Activated T-cell treated with anti-CD3 and anti-CD28 coated beads for 1 hour (primary cell): Measurements from ENCODE around the gene PATL2.
"Not testable (repeated sequence)": the region's sequence is repeated elsewhere in the genome, so short reads cannot be mapped to it uniquely, and the experiment has no call there.

Experiments used
- DNase-seq: peaks from one replicate; pipeline ENCODE4 v3.0.0-alpha.2; 2020; ENCODE audit warnings: low read depth

The PATL2 gene

DNA sequence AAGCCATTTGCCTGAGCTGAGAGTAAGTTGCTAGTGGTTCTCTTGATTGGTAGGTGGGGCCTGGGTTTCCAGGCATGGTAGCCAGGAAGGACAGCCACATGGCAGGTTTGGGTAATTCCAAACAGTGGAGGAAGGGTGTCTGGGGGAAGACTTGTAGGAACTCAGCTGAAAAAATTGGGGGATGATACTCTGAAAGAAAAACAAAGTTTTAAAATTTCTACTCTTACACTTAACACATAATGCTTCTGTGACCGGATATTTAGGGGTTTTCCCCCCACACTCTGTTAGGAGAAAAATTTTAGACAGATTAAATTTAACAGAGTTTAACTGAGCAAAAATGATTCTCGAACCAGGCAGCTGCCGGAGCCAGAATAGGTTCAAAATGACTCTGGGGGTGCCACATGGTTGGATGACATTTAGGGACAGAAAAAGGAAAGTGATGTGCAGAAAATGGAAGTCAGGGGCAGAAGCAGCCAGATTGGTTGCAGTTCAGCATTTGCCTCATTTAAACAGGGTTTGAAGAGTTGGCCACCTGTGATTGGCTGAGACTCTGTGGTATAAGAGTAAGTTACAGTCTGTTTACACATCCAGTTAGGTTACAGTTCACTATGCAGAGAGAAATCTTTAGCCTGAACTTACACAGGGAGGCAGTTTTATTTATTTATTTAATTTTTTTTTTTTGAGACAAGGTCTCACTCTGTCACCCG is 8.3 kb upstream of the PATL2 start:
- DNase-seq: no peak

DNA sequence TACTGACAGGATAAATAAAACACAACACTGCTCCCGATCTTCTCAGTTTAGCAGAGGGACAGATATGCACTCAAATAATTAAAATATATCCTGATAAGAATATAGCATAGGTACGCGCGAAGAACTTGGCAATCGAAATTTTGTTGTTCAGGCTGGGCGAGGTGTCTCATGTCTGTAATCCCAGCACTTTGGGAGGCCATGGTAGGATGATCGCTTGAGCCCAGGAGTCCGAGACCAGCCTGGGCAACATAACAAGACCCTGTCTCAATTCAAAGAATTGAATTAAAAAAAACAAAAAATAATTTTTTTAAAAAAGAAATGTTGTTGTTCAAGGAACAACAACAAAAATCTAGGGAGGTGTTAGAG is 7.8 kb upstream of the PATL2 start:
- no peak for DNase-seq

DNA sequence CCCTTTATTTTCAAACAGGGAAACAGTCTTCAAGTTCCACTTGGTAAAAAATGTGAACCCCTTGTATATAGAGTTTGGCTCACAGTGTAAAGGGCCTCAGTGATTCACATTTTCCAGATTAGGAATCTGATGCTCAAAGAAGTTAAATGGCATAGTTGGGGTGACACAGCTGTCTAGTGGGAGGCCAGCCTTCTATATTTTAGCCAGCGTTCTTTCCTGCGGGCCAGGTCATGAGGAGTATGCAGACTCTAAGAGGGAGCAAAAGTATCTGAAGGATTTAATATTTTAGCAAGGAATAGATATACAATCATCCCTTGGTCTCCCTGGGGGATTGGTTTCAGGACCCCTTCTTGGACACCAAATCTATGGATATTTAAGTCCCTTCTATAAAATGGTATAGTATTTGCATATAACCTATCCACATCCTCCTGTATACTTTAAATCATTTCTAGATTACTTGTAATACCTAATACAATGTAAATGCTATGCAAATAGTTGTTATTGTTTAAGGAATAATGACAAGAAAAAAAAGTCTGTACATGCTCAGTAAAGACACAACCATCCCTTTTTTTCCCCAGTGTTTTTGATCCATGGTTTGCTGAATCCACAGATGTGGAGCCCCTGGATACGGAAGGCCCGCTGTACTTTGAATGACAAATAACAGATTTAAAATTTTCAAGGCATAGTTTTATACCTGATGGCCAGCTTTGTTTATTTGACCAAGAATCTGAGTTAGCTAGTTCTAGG is 7.2 kb upstream of the PATL2 start:
- DNase-seq: no peak

GRCh38 chr15:44716983-44717602 is 6.0 kb upstream of the PATL2 start:
- no peak for DNase-seq

DNA sequence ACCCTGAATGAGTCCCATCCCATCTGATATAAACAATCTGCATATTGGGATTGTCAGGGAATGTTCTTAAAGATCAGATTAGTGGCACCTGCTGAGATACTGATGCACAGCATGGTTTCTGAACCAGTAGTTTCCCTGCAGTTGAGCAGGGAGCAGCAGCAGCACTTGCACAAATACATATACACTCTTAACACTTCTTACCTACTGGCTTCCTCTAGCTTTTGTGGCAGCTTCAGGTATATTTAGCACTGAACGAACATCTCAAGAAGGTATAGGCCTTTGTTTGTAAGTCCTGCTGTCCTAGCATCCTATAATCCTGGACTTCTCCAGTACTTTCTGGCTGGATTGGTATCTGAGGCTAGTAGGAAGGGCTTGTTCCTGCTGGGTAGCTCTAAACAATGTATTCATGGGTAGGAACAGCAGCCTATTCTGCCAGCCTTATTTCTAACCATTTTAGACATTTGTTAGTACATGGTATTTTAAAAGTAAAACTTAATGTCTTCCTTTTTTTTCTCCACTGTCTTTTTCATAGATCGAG is 4.7 kb upstream of the PATL2 start:
- no peak for DNase-seq

GRCh38 chr15:44715142-44715796 is 4.1 kb upstream of the PATL2 start:
- no peak for DNase-seq

DNA sequence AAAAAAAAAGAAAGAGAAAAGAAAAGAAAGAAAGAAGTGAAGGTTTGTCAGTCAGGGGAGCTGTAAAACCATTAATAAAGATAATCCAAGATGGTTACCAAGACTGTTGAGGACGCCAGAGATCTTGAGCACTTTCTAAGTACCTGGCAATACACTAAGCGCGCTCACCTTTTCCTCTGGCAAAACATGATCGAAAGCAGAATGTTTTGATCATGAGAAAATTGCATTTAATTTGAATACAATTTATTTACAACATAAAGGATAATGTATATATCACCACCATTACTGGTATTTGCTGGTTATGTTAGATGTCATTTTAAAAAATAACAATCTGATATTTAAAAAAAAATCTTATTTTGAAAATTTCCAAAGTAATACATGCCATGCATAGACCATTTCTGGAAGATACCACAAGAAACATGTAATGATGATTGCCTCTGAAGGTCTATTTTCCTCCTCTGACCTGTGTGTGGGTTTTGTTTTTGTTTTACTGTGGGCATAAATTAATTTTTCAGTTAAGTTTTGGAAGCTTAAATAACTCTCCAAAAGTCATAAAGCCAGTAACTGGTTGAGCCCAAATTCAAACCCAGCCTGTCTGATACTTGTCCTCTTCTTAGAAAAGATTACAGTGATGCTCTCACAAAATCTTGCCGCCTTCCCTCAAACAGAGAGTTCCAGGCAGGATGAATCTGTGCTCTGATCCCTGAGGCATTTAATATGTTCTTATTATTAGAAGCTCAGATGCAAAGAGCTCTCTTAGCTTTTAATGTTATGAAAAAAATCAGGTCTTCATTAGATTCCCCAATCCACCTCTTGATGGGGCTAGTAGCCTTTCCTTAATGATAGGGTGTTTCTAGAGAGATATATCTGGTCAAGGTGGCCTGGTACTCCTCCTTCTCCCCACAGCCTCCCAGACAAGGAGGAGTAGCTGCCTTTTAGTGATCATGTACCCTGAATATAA is 2.2 kb upstream of the PATL2 start:
- DNase-seq: no peak

- peak; percentile 41 for DNase-seq
Measured at GRCh38 chr15:44712346-44713005, 1.4 kb upstream of the PATL2 start.

GRCh38 chr15:44711743-44712345 is 721 bp upstream of the PATL2 start:
- peak; percentile 50 for DNase-seq

DNA sequence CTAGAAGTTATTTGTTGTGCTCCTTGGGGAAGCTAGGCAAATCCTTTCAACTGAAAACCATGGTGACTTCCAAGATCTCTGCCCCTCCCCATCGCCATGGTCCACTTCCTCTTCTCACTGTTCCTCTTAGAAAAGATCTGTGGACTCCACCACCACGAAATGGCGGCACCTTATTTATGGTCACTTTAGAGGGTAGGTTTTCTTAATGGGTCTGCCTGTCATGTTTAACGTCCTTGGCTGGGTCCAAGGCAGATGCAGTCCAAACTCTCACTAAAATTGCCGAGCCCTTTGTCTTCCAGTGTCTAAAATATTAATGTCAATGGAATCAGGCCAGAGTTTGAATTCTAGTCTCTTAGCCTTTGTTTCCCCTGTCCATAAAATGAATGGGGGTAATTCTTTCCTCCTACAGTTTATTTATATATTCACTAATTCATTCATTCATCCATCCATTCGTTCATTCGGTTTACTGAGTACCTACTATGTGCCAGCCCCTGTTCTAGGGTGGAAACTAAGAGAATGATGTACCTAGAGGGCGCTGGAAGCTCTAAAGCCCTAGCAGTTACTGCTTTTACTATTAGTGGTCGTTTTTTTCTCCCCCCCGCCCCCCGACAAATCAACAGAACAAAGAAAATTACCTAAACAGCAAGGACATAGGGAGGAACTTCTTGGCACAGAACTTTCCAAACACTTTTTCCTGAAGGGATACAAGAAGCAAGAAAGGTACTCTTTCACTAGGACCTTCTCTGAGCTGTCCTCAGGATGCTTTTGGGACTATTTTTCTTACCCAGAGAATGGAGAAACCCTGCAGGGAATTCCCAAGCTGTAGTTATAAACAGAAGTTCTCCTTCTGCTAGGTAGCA is 657 bp downstream of the PATL2 start:
- no peak for DNase-seq

DNA sequence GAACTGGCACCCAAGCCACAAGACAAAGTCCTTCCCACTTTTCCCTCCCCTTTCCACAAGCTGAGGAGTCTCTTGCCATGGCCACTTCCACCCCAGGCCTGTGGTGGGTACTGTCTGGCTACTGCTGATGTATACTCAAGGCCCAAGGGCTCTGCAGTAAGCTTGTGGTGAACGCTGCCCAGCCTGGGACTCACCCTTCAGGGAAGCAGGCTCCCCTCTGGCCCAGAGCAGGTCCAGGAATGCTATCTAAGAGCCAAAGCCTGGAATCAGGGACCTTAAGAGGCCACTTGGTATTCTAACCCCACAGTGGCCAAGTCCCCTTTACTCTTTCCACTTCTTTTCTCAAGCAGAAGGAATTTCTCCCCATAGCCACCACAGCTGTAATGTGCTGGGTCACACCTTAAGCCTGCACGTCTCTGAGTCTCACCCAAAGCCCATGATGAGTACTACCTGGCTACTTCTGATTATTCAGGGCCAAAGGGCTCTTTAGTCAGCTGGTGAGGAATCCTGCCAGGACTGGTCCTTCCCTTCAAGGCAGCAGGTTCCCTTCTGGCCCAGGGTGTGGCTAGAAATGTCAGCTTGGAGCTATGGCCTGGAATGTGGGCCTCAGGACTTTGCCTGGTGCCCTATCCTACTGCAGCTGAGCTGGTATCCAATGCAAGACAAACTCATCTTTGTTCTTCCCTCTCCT is 4.0 kb downstream of the PATL2 start:
- DNase-seq: no peak

DNA sequence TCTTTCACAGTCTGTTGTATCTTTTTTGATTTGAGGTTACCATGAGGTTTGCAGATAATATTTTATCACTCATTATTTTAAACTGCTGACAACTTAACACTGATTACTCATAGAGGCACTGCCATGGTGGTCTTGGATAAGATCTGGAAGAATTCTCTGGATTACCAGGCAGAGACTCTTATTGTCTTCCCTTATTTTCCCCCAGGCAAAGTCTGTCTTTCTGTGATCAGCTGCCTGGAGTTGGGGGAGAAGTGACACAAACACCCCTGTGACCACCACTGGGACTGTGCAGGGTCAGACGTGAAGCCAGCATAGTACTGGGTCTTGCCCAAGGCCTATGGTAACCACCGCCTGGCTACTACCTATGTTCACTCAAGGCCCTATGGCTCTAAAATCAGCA is 4.7 kb downstream of the PATL2 start:
- no peak for DNase-seq

DNA sequence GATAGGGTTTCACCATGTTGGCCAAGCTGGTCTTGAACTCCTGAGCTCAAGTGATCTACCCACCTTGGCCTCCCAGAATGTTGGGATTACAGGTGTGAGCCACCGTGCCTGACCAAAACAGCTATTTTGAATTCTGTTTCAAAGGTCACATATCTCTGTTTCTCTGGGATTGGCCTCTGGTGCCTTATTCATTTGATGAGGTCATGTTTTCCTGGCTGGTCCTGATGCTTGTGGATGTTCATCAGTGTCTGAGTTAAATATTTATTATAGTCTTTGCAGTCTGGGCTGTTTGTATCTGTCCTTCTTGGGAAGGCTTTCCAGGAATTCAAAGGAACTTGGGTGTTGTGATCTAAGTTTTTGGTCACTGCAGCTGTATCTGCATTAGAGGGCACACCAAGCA is 5.1 kb downstream of the PATL2 start:
- DNase-seq: no peak

- not testable (repeated sequence) for DNase-seq
Measured at GRCh38 chr15:44700676-44701075, 10.4 kb downstream of the PATL2 start.

- no peak for DNase-seq
Measured at GRCh38 chr15:44698641-44699040, 12.5 kb downstream of the PATL2 start.

- no peak for DNase-seq
Measured at GRCh38 chr15:44697014-44697413, 14.1 kb downstream of the PATL2 start.

DNA sequence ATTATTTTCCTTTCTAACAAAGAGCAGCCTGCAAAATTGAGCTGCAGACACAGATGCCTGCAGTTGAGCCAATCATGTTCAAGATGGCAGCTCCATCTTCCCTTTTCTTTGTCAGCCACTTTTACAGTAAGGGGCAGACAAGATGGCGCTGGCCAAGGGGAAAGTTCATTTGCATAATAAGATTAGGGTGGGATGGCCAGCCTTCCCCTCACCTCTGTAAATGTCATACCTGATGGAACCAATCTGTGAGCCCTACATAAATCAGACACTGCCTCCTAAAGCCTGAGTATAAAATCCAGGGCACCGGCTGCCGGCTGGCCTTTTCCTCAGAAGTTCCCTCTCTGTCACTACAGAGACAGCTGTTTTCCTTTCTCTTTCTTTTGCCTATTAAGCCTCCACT is 15.8 kb downstream of the PATL2 start:
- DNase-seq: no peak

- DNase-seq: no peak
Measured at GRCh38 chr15:44694416-44694815, 16.7 kb downstream of the PATL2 start.

DNA sequence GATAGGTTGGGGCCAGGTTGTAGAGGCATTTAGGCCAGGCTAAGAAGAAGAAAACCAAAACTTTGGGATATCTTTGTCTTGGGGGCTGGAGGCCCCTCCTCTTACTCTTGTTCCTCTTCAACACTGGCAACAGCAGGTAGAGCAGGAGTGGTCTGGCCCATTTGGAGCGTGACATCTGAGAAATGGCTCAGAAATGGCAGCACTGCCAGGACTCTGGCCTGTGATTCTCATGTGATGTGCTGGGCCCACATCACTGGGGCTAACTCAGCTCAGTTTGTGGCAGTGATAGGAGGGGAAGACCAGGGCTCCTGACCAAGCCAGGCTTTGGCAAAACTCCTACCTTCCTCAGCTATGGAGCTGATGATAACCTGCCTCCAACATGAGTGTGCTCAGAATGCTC is 18.5 kb downstream of the PATL2 start:
- no peak for DNase-seq
